Measurements from ENCODE around the gene FAM98B.

DNA sequence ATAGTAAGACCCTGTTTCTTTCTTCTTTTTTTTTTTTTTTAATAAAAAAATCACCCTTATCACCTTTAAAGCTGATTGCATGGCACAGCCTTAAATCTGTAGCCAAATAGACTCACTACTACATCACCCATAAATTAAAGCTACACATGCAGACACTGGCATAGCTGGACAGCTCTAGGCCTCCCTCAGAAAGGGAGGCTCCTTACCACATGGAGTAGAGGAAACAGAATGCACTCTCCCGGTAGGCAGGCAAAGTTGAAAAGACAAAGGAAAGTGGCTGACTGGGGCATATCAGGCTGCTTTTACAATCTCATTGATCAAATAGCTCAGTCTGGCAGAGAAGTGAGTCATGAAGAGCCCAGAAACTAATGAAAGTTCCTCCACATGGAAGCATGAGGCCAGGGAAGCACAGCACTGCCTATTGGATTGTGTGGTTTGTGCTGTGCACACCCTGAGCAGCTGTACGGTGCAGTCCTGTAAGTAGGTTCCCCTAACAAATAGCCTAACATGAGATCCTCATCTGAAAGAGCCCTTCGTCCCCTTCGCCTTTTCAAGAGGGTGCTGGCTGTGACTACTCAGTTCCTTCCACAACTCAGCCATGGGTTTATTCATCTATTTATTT, 32.7 kb upstream of the FAM98B start:
- no peak for TF ChIP-seq YY1 (IDR thresholded peaks at IDR 0.05; ENCODE audit: insufficient read depth, insufficient read length)
- no peak for TF ChIP-seq ZNF274 (IDR thresholded peaks at IDR 0.05; ENCODE audit: low read depth, low read length)
- TF ChIP-seq SUZ12 (IDR thresholded peaks at IDR 0.05; ENCODE audit: extremely low read depth, insufficient read depth, insufficient read length): no peak
